Neuronal stem cell (in vitro differentiated cells): Measurements from ENCODE around the gene ADCY10.
"Not testable (repeated sequence)": the region's sequence is repeated elsewhere in the genome, so short reads cannot be mapped to it uniquely, and the experiment has no call there.

Source experiments
- DNase-seq: peaks from one replicate; pipeline ENCODE4 v3.0.0-alpha.2; 2013; ENCODE audit warnings: low spot score
- H2AFZ ChIP-seq: one replicate; pipeline ENCODE4 v1.6.1; 2013; ENCODE audit warnings: mild to moderate bottlenecking, low read length, inconsistent platforms
- H2AK5ac ChIP-seq: 2 replicates; pipeline ENCODE4 v1.6.1; 2013; ENCODE audit warnings: low read depth, mild to moderate bottlenecking, inconsistent platforms, low read length, moderate library complexity, mixed read lengths
- H2BK120ac ChIP-seq: 2 replicates; pipeline ENCODE4 v1.6.1; 2013; ENCODE audit warnings: low read depth, mild to moderate bottlenecking, inconsistent platforms, low read length, moderate library complexity, mixed read lengths
- H2BK12ac ChIP-seq: one replicate; pipeline ENCODE4 v1.6.1; 2013; ENCODE audit warnings: low read length, inconsistent platforms
- H2BK15ac ChIP-seq: 2 replicates; pipeline ENCODE4 v1.6.1; 2013; ENCODE audit warnings: mild to moderate bottlenecking, low read length, inconsistent platforms, mixed read lengths
- H2BK5ac ChIP-seq: one replicate; pipeline ENCODE4 v1.6.1; 2013; ENCODE audit warnings: inconsistent platforms, mild to moderate bottlenecking, low read length, moderate library complexity
- H3K14ac ChIP-seq: one replicate; pipeline ENCODE4 v1.6.1; 2013; ENCODE audit warnings: low read length, inconsistent platforms
- H3K18ac ChIP-seq: 2 replicates; pipeline ENCODE4 v1.6.1; 2013; ENCODE audit warnings: low read length, inconsistent platforms
- H3K23ac ChIP-seq: 2 replicates; pipeline ENCODE4 v1.6.1; 2013; ENCODE audit warnings: low read depth, mild to moderate bottlenecking, mixed read lengths, low read length, inconsistent platforms; ENCODE audit not compliant: poor library complexity
- H3K27ac ChIP-seq: replicated peaks from 3 replicates; pipeline ENCODE4 v1.5.1; 2013; ENCODE audit warnings: low read length, inconsistent platforms
- H3K27me3 ChIP-seq, 3 experiments: 2 replicates each; pipeline ENCODE4 v1.6.1; 2013; ENCODE audit warnings: low read length in 3 of 3, mild to moderate bottlenecking in 2 of 3, inconsistent platforms in 1 of 3, low read depth in 1 of 3, mixed read lengths in 1 of 3, moderate library complexity in 1 of 3; ENCODE audit not compliant: control insufficient read depth in 3 of 3, insufficient read depth in 3 of 3
- H3K36me3 ChIP-seq, 2 donors: replicated peaks in 1 of 2; 2 replicates each; pipeline ENCODE4 v1.6.1; 2013; ENCODE audit warnings: low read length in 2 of 2; ENCODE audit not compliant: control insufficient read depth in 2 of 2, insufficient read depth in 2 of 2
- H3K4ac ChIP-seq: 2 replicates; pipeline ENCODE4 v1.6.1; 2013; ENCODE audit warnings: inconsistent platforms, mild to moderate bottlenecking, low read length, moderate library complexity
- H3K4me1 ChIP-seq, 2 donors: 1 replicate in 1 of 2; 2 replicates in 1 of 2; pipeline ENCODE4 v1.6.1; 2013; ENCODE audit warnings: low read length in 2 of 2, low read depth in 1 of 2; ENCODE audit not compliant: control insufficient read depth in 2 of 2, insufficient read depth in 1 of 2
- H3K4me2 ChIP-seq: one replicate; pipeline ENCODE4 v1.6.1; 2013; ENCODE audit warnings: mild to moderate bottlenecking, low read length, inconsistent platforms; ENCODE audit not compliant: insufficient read depth, poor library complexity, severe bottlenecking
- H3K4me3 ChIP-seq, 2 donors: 2 replicates each; pipeline ENCODE4 v1.5.1; 2013; ENCODE audit warnings: low read length in 2 of 2, mild to moderate bottlenecking in 2 of 2, inconsistent platforms in 1 of 2, moderate library complexity in 1 of 2
- H3K79me1 ChIP-seq: one replicate; pipeline ENCODE4 v1.6.1; 2013; ENCODE audit warnings: low read depth, mild to moderate bottlenecking, inconsistent platforms, low read length, moderate library complexity
- H3K9ac ChIP-seq: one replicate; pipeline ENCODE4 v1.6.1; 2013; ENCODE audit warnings: mild to moderate bottlenecking, low read depth, low read length, inconsistent platforms; ENCODE audit not compliant: poor library complexity
- H3K9me3 ChIP-seq, 2 donors: replicated peaks in 1 of 2; 2 replicates each; pipeline versions ENCODE3 to v1.6.1; 2013; ENCODE audit warnings: low read length in 2 of 2, mild to moderate bottlenecking in 2 of 2, inconsistent platforms in 1 of 2, low read depth in 1 of 2, mixed read lengths in 1 of 2, moderate library complexity in 1 of 2; ENCODE audit not compliant: control insufficient read depth in 2 of 2, insufficient read depth in 1 of 2
- H4K8ac ChIP-seq: one replicate; pipeline ENCODE4 v1.6.1; 2013; ENCODE audit warnings: low read depth, mild to moderate bottlenecking, inconsistent platforms, low read length, moderate library complexity
- H4K91ac ChIP-seq: one replicate; pipeline ENCODE4 v1.6.1; 2013; ENCODE audit warnings: low read length, low read depth, mild to moderate bottlenecking, inconsistent platforms; ENCODE audit not compliant: poor library complexity
- WGBS, 2 donors: extraction: QIAGEN DNeasy Blood & Tissue Kit; methylation state at CpG; one replicate each; pipeline ENCODE4 v1.1.7; 2013; ENCODE audit warnings: missing lambda C conversion rate in 2 of 2, mixed read lengths in 1 of 2; ENCODE audit not compliant: insufficient read length in 2 of 2, insufficient replicate concordance in 1 of 2; ENCODE audit errors: extremely low coverage in 2 of 2; 5-methylcytosine and 5-hydroxymethylcytosine counted together

The ADCY10 gene

DNA sequence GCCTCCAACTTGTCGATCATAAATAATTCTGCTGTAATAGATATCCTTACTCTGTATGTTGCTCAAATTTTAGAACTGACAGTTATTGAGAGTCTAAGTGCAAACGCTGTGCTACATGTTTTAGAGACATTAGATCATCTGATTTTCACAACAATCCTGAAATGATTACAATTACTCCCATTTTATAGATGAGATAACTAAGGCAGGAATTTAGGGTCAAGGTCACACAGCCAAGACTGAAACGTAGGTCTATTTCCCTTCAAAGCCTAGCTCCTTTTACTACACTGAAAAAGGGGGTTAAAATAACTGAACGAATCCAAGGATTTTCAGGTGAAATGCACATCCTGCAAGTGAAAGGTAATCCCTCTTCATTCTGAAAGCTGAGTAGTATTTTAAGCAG lies 19.9 kb upstream of the ADCY10 start:
- Histone ChIP-seq H3K4ac (no peak overlapping the region), H2BK5ac (no peak overlapping the region), H2BK12ac (no peak overlapping the region), H3K9me3 (no peaks in the 10 kb centered on the region), H3K23ac (no peak overlapping the region), H3K27ac (no peak overlapping the region), H3K18ac (no peak overlapping the region), H3K4me3 (no peak overlapping the region), H3K4me2 (no peak overlapping the region), H4K91ac (no peak overlapping the region), H2AFZ (no peak overlapping the region), H3K9ac (no peak overlapping the region), H3K14ac (no peak overlapping the region), H2BK120ac (no peak overlapping the region), H4K8ac (no peak overlapping the region), H3K4me1 (peaks cover 0 to 8% of the 10 kb centered on the region in 2 donors), H3K27me3 (no peaks in the 10 kb centered on the region), H3K79me1 (no peaks in the 10 kb centered on the region), H3K36me3 (no peaks in the 10 kb centered on the region), H2BK15ac (no peak overlapping the region), H2AK5ac (no peak overlapping the region)
- no peak for DNase-seq
- WGBS, 2 donors = no CpG with 5 or more reads among the region's 4 CpGs

DNA sequence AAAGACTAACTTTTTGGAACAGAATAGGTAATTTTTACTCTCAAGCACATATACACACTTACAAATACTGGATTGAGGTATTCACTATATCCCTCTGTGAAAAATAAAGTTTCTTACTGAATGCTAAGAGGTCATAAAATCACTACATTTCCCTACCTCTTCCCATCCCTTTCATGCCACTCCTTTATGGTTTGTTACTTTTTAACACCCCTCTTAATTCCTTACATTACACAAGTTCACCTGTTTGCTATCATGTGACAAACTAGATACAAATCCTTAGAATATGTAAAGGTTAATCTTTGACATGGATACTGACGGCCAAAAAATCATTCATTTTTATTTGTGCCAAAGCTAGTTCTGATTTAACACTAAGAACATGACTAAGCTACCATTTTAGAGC lies 15.8 kb upstream of the ADCY10 start:
- Histone ChIP-seq H2AFZ (no peak overlapping the region), H3K4me3 (no peak overlapping the region), H2BK5ac (no peak overlapping the region), H3K4me1 (peaks cover 2 to 3% of the 10 kb centered on the region in 2 donors), H2BK15ac (no peak overlapping the region), H2AK5ac (no peak overlapping the region), H2BK120ac (no peak overlapping the region), H3K14ac (no peak overlapping the region), H2BK12ac (no peak overlapping the region), H3K4me2 (no peak overlapping the region), H3K27ac (no peak overlapping the region), H3K36me3 (no peaks in the 10 kb centered on the region), H4K8ac (no peak overlapping the region), H3K4ac (no peak overlapping the region), H3K9me3 (no peaks in the 10 kb centered on the region), H4K91ac (no peak overlapping the region), H3K9ac (no peak overlapping the region), H3K23ac (no peak overlapping the region), H3K79me1 (no peaks in the 10 kb centered on the region), H3K18ac (no peak overlapping the region), H3K27me3 (no peaks in the 10 kb centered on the region)
- no CpG with 5 or more reads among the region's 1 CpG for WGBS, 2 donors
- no peak for DNase-seq

DNA sequence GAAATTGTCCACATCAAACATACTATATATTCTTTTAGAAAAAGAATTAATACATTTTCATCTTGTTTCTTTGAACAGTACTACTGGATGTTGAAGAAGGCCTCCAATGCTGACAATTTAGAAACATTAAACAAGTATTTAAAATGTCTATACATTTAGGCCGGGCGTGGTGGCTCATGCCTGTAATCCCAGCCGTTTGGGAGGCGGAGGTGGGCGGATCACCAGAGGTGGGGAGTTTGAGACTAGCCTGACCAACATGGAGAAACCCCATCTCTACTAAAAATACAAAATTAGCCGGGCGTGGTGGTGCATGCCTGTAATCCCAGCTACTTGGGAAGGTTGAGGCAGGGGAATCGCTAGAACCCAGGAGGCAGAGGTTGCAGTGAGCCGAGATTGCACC lies 15.0 kb upstream of the ADCY10 start:
- not testable (repeated sequence) for H3K4me2 ChIP-seq, H3K23ac ChIP-seq, H3K9me3 ChIP-seq, H3K79me1 ChIP-seq, H2AK5ac ChIP-seq, H2BK15ac ChIP-seq, DNase-seq, H3K9ac ChIP-seq, H3K14ac ChIP-seq, H4K91ac ChIP-seq, H3K4me1 ChIP-seq, H2BK120ac ChIP-seq, H3K27ac ChIP-seq, H2AFZ ChIP-seq, H3K4ac ChIP-seq, H3K4me3 ChIP-seq, H4K8ac ChIP-seq, H3K27me3 ChIP-seq, H2BK5ac ChIP-seq, H3K18ac ChIP-seq, H3K36me3 ChIP-seq, H2BK12ac ChIP-seq
- no CpG with 5 or more reads among the region's 9 CpGs for WGBS, 2 donors

DNA sequence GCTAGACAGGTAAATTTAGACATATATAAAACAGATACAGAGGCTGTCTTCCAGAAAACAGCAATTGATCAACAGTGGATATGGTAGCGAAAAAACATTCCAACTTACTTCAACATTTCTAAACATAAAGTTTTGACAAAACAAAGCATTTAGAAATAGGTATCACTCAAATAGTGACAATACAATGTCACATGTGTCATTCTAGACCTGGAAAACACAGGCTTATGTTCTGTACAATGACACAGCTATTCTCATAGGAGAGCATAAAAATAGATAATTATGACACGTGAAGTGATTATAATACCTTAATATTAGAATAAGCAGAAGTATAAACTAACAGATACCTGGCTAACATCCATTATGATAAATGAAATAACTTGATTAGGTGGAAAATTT lies 14.5 kb upstream of the ADCY10 start:
- Histone ChIP-seq H2AFZ (no peak overlapping the region), H3K9ac (no peak overlapping the region), H3K36me3 (no peaks in the 10 kb centered on the region), H4K8ac (no peak overlapping the region), H3K4me2 (no peak overlapping the region), H3K4ac (no peak overlapping the region), H3K27ac (no peak overlapping the region), H3K27me3 (no peaks in the 10 kb centered on the region), H4K91ac (no peak overlapping the region), H2BK15ac (no peak overlapping the region), H3K4me1 (peaks cover 0 to 2% of the 10 kb centered on the region in 2 donors), H3K14ac (no peak overlapping the region), H3K79me1 (no peaks in the 10 kb centered on the region), H2AK5ac (no peak overlapping the region), H2BK120ac (no peak overlapping the region), H3K18ac (no peak overlapping the region), H3K23ac (no peak overlapping the region), H2BK5ac (no peak overlapping the region), H2BK12ac (no peak overlapping the region), H3K4me3 (no peak overlapping the region), H3K9me3 (no peaks in the 10 kb centered on the region)
- no CpG with 5 or more reads among the region's 2 CpGs for WGBS, 2 donors
- DNase-seq = no peak
